H1 (cell line): Measurements from ENCODE around the gene G2E3. TPM values are rescaled to one million over a fixed set of nuclear protein-coding genes. Genes with fewer than 3 reads are reported as not detected.

ENCODE experiments used
- EGR1 ChIP-seq: IDR thresholded peaks from 2 replicates; pipeline ENCODE4 v1.6.1; 2011; ENCODE audit warnings: low read depth, low read length, borderline replicate concordance
- RXRA ChIP-seq: IDR thresholded peaks from 2 replicates; pipeline ENCODE4 v1.6.1; 2011; ENCODE audit warnings: low read depth, mild to moderate bottlenecking, low read length, moderate library complexity; ENCODE audit not compliant: insufficient read depth
- polyA plus RNA-seq, 7 experiments: library from polyadenylated mRNA; depleted of rRNA in 3 of 7; stranded (reverse) in 5 of 7; unstranded in 2 of 7; fragments of >200 nt in 5 of 7; fragments of 200-250 nt in 2 of 7; gene quantifications; 1 replicate in 5 of 7; 2 replicates in 1 of 7; 4 replicates in 1 of 7; pipeline versions ENCODE4 v1.2.1 to v1.2.3, GENCODE V29; 2011 to 2013; ENCODE audit warnings: missing spikeins in 2 of 7, mixed read lengths in 2 of 7
- total RNA-seq: library from RNA; stranded (reverse); fragmentation: NEBNext Ultra II Directional; extraction: Animal tissue kit (Norgen Biotek cat#: 25700); gene quantifications from 2 replicates; pipeline ENCODE4 v1.2.1, GENCODE V29; 2021

G2E3 gene
- total and polyA plus RNA-seq, 2 of the 8 experiments (the other 6 are each of a cell fraction or from before 2014, with no cell fraction given) = 9.2 to 72.0 TPM

DNA sequence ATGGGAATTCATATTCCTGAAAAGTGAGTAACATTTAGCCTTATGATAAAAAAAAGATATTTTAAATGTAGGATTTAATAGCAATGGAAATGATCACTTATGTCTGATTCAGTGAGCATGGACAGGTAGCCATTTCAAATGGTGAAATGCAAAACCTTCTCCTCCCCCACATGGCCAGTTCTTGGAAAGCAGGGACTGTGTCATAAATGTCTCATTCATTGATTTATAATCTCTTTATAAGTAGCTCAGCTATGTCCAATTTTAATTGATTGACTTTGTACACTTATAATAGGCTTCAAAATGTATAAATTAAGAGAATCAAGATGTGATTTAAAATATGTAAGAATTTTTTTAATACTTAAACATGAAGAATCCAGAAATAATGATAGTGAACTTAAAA, 38.5 kb downstream of the G2E3 start (continued):
- TF ChIP-seq EGR1 (no peak), RXRA (no peak)
